WTC11 (cell line): ENCODE data around the gene PDSS2. TPM values are rescaled to one million over a fixed set of nuclear protein-coding genes. Genes with fewer than 3 reads are reported as not detected.
A peak's percentile ranks its signal among the peaks of the same experiment; 100 is the strongest.

Experiments used
- ATAC-seq: fragments of 200-7000 bp; cut with Tn5 transposase; 2 replicates; pipeline ENCODE4 v1.10.0; 2021; ENCODE audit warnings: mild to moderate bottlenecking, moderate library complexity
- CTCF ChIA-PET: fragments of 300-600 bp; sonication (Branson Sonifier 250); formaldehyde crosslinking; loops from one replicate; lab custom pipeline; 2021; ENCODE audit warnings: antibody characterized with exemption; lab: Charles Lee
- POLR2A ChIA-PET: fragments of 350-600 bp; sonication (Branson Sonifier 250); formaldehyde crosslinking; loops from one replicate; lab custom pipeline; 2021; ENCODE audit warnings: antibody characterized with exemption; lab: Charles Lee
- DNase-seq: peaks from one replicate; pipeline ENCODE4 v3.0.0; 2021; ENCODE audit warnings: low spot score
- H3K27ac Mint-ChIP-seq: 2 replicates; pipeline ENCODE4 v1.8.0; 2021; ENCODE audit warnings: mixed read lengths
- H3K27me3 Mint-ChIP-seq: 2 replicates; pipeline ENCODE4 v1.8.0; 2021; ENCODE audit warnings: low read depth, mild to moderate bottlenecking, moderate library complexity, mixed read lengths
- H3K36me3 Mint-ChIP-seq: 2 replicates; pipeline ENCODE4 v1.8.0; 2021; ENCODE audit warnings: mixed read lengths
- H3K4me1 Mint-ChIP-seq: 2 replicates; pipeline ENCODE4 v1.8.0; 2022; ENCODE audit warnings: mixed read lengths
- H3K4me3 Mint-ChIP-seq: 2 replicates; pipeline ENCODE4 v1.8.0; 2021; ENCODE audit warnings: mild to moderate bottlenecking, moderate library complexity, mixed read lengths
- H3K9me3 Mint-ChIP-seq: 2 replicates; pipeline ENCODE4 v1.8.0; 2021; ENCODE audit warnings: mixed read lengths
- CREM ChIP-seq: sonication (generic); formaldehyde crosslinking; IDR thresholded peaks from 2 replicates; pipeline ENCODE4 v1.8.1; 2022; ENCODE audit warnings: mild to moderate bottlenecking, missing genetic modification reagents, moderate library complexity
- E2F4 ChIP-seq: sonication (generic); formaldehyde crosslinking; IDR thresholded peaks from 2 replicates; pipeline ENCODE4 v1.8.1; 2022; ENCODE audit warnings: low read depth, mild to moderate bottlenecking, moderate library complexity, missing genetic modification reagents, borderline replicate concordance
- E2F5 ChIP-seq: sonication (generic); formaldehyde crosslinking; IDR thresholded peaks from 2 replicates; pipeline ENCODE4 v1.8.1; 2022; ENCODE audit warnings: mild to moderate bottlenecking, moderate library complexity, missing genetic modification reagents
- ETV6 ChIP-seq: sonication (generic); formaldehyde crosslinking; IDR thresholded peaks from 2 replicates; pipeline ENCODE4 v1.8.1; 2022; ENCODE audit warnings: mild to moderate bottlenecking, missing genetic modification reagents
- FOXK1 ChIP-seq: sonication (generic); formaldehyde crosslinking; IDR thresholded peaks from 2 replicates; pipeline ENCODE4 v1.8.0; 2022; ENCODE audit warnings: mild to moderate bottlenecking, moderate library complexity, missing genetic modification reagents
- GTF2I ChIP-seq: fragments of 250-450 bp; sonication (Bioruptor Pico); conservative IDR thresholded peaks from 2 replicates; pipeline ENCODE4 v1.4.0; 2021; ENCODE audit warnings: mild to moderate bottlenecking
- HMGA2 ChIP-seq: fragments of 250-450 bp; sonication (Bioruptor Pico); IDR thresholded peaks from 2 replicates; pipeline ENCODE4 v1.4.0; 2021; ENCODE audit warnings: mild to moderate bottlenecking, moderate library complexity
- MYBL2 ChIP-seq: sonication (generic); formaldehyde crosslinking; IDR thresholded peaks from 2 replicates; pipeline ENCODE4 v1.8.1; 2023; ENCODE audit warnings: mild to moderate bottlenecking, moderate library complexity, missing genetic modification reagents
- PREB ChIP-seq: sonication (generic); formaldehyde crosslinking; IDR thresholded peaks from 2 replicates; pipeline ENCODE4 v1.8.1; 2022; ENCODE audit warnings: mild to moderate bottlenecking, missing genetic modification reagents, moderate library complexity, borderline replicate concordance
- SMAD3 ChIP-seq: sonication (generic); formaldehyde crosslinking; IDR thresholded peaks from 2 replicates; pipeline ENCODE4 v1.8.0; 2022; ENCODE audit warnings: missing genetic modification reagents, mild to moderate bottlenecking, borderline replicate concordance
- SP1 ChIP-seq: sonication (generic); formaldehyde crosslinking; conservative IDR thresholded peaks from 2 replicates; pipeline ENCODE4 v1.8.1; 2022; ENCODE audit warnings: missing genetic modification reagents
- USF1 ChIP-seq: sonication (generic); formaldehyde crosslinking; IDR thresholded peaks from 2 replicates; pipeline ENCODE4 v1.8.0; 2022; ENCODE audit warnings: mild to moderate bottlenecking, missing genetic modification reagents
- USF2 ChIP-seq: sonication (generic); formaldehyde crosslinking; IDR thresholded peaks from 2 replicates; pipeline ENCODE4 v1.8.1; 2023; ENCODE audit warnings: mild to moderate bottlenecking, missing genetic modification reagents, moderate library complexity
- ZMAT4 ChIP-seq: fragments of 250-450 bp; sonication (Bioruptor Pico); IDR thresholded peaks from 2 replicates; pipeline ENCODE4 v1.9.0; 2021; ENCODE audit warnings: mild to moderate bottlenecking
- ZNF263 ChIP-seq: sonication (generic); formaldehyde crosslinking; IDR thresholded peaks from 2 replicates; pipeline ENCODE4 v1.8.1; 2022; ENCODE audit warnings: low read depth, mild to moderate bottlenecking, moderate library complexity, missing genetic modification reagents
- ZNF423 ChIP-seq: fragments of 250-450 bp; sonication (Bioruptor Pico); IDR thresholded peaks from 2 replicates; pipeline ENCODE4 v2.1.2; 2022; ENCODE audit warnings: mild to moderate bottlenecking, moderate library complexity
- ZNF425 ChIP-seq: fragments of 250-450 bp; sonication (Bioruptor Pico); conservative IDR thresholded peaks from 2 replicates; pipeline ENCODE4 v1.9.0; 2021; ENCODE audit warnings: mild to moderate bottlenecking
- total RNA-seq: library from RNA; stranded (reverse); gene quantifications from 3 replicates; pipeline ENCODE4 v1.2.3, GENCODE V29; 2021
- TF ChIP-seq, protein P1 (sequence below): sonication (generic); formaldehyde crosslinking; IDR thresholded peaks from 2 replicates; pipeline ENCODE4 v1.8.0; 2022; ENCODE audit warnings: mild to moderate bottlenecking, missing genetic modification reagents

Gene PDSS2
- total RNA-seq, 1 experiment from 2014 or later, result 18.3 TPM

DNA sequence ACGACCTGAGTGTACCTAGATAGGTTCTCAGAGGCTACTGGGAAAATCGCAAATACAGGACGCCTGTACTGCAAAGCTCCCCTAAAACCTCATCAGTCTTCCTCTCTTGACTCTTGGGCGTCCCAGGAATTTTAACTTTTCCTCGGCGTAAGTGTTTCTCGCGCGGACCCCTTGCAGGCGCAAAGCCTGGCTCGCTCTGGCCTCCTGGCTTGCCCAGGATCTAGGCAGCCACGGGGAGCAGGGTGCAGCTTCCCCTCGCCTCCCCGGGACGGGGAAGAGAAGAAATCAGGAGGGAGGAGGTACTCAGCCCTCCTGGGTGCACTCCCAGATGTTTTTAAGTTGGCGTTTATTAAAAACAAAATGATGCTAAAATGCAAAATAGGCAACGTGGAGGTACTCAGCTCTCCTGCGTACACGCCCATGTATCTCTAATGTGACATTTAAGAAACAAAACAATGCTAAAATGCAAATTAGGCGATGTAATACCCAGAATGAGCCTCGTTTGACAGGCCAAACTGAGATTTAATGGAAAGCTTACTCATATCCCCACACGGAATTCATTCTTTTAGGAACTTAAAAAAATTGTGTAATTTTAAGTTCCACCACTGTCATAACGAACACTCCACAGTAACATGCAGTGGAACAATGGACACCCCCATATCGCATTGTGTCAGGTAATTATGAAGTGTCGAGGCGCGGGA, 29.0 kb upstream of the PDSS2 start:
- no peak overlapping the region for H3K27ac Mint-ChIP-seq
- no peaks in the 10 kb centered on the region for H3K9me3 Mint-ChIP-seq
- DNase-seq, result no peak
- H3K4me1 Mint-ChIP-seq, result peaks cover 15% of the 10 kb centered on the region
- ChIA-PET POLR2A (interaction anchor here (0.8 to 1.4 kb wide), 2 partner anchors 29 to 44 kb away, joined by 3 to 6 read pairs; partner anchors contain the start of gene PDSS2), CTCF (interaction anchor here (0.9 to 6.5 kb wide), 8 partner anchors 23 to 170 kb away, joined by 3 to 31 read pairs (median 3); partner anchors contain the start of gene PDSS2)
- peaks cover 41% of the 10 kb centered on the region for H3K27me3 Mint-ChIP-seq
- H3K4me3 Mint-ChIP-seq, result peak overlapping the region; percentile 92
- H3K36me3 Mint-ChIP-seq, result no peaks in the 10 kb centered on the region
- no peak for TF ChIP-seq MYBL2 (CRISPR knock-in tag)
- no peak for TF ChIP-seq FOXK1
- TF ChIP-seq USF1 (CRISPR knock-in tag), result no peak
- 0 out of 2 replicates have a peak, but pooled peaks have one; percentile 16 for TF ChIP-seq CREM (CRISPR knock-in tag)
- no peak for TF ChIP-seq E2F5 (CRISPR knock-in tag)
- TF ChIP-seq SP1 (CRISPR knock-in tag), result peak; percentile 9; the same call in 1 of the 2 replicates
- ATAC-seq, result no peak

DNA sequence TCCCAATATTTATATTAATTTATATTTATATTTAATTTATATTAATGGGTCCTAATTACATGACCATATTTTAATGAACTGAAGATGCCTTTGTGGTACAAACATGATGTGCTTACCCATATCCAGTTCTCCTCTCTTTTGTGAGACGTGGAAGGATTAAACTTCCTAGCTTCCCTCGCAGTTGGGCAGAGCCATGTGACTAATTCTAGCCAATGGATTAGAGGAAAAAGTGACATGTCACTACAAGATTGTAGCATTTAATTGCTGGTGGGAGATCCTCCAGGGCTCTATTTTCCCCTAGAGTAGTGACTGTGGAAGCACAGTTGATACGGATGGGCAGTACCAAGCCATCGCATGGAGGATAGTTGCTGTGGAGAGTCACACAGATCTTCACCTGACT, 25.8 kb upstream of the PDSS2 start:
- ATAC-seq (no peak), DNase-seq (no peak)
- ChIA-PET CTCF (no interaction called here), POLR2A (interaction anchor here (0.5 kb wide), 1 partner anchor 314 kb away, joined by 6 read pairs; no protein-coding TSS in a partner anchor)
- Mint-ChIP-seq H3K27me3 (peaks cover 34% of the 10 kb centered on the region), H3K9me3 (no peaks in the 10 kb centered on the region), H3K4me1 (peaks cover 21% of the 10 kb centered on the region), H3K27ac (no peak overlapping the region), H3K4me3 (no peak overlapping the region), H3K36me3 (no peaks in the 10 kb centered on the region)
- TF ChIP-seq USF2 (peak; percentile 56), SMAD3 (no peak)

- CTCF ChIA-PET, result interaction anchor here (0.9 kb wide), 1 partner anchor 10 kb away, joined by 3 read pairs; no protein-coding TSS in a partner anchor
- ATAC-seq (no peak), DNase-seq (no peak)
- no peaks in the 10 kb centered on the region for H3K27me3 Mint-ChIP-seq
- H3K4me1 Mint-ChIP-seq, result peaks cover 13% of the 10 kb centered on the region
- no peak overlapping the region for H3K4me3 Mint-ChIP-seq
- H3K27ac Mint-ChIP-seq, result no peak overlapping the region
- POLR2A ChIA-PET, result no interaction called here
- H3K9me3 Mint-ChIP-seq, result no peaks in the 10 kb centered on the region
- H3K36me3 Mint-ChIP-seq, result no peaks in the 10 kb centered on the region
- TF ChIP-seq ZNF263 (CRISPR knock-in tag), result no peak
- no peak for TF ChIP-seq E2F5 (CRISPR knock-in tag)
- no peak for TF ChIP-seq E2F4 (CRISPR knock-in tag)
- TF ChIP-seq ZMAT4 (CRISPR knock-in tag), result no peak
- TF ChIP-seq ETV6 (CRISPR knock-in tag), result no peak
- TF ChIP-seq GTF2I (CRISPR knock-in tag), result no peak
- TF ChIP-seq ZNF425 (CRISPR knock-in tag), result no peak
- TF ChIP-seq HMGA2, result no peak
- no peak for TF ChIP-seq USF1 (CRISPR knock-in tag)
- no peak for TF ChIP-seq ZNF423 (CRISPR knock-in tag)
- no peak for TF ChIP-seq PREB (CRISPR knock-in tag)
- TF ChIP-seq, protein P1, sequence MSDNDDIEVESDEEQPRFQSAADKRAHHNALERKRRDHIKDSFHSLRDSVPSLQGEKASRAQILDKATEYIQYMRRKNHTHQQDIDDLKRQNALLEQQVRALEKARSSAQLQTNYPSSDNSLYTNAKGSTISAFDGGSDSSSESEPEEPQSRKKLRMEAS (CRISPR knock-in tag), result no peak
Observed at GRCh38 chr6:107479089-107479690, 19.8 kb upstream of the PDSS2 start.
